Measurements from ENCODE around the gene C9orf72.
A peak's percentile ranks its signal among the peaks of the same experiment; 100 is the strongest.
"Not testable (repeated sequence)": the region's sequence is repeated elsewhere in the genome, so short reads cannot be mapped to it uniquely, and the experiment has no call there.

Gene C9orf72, protein sequence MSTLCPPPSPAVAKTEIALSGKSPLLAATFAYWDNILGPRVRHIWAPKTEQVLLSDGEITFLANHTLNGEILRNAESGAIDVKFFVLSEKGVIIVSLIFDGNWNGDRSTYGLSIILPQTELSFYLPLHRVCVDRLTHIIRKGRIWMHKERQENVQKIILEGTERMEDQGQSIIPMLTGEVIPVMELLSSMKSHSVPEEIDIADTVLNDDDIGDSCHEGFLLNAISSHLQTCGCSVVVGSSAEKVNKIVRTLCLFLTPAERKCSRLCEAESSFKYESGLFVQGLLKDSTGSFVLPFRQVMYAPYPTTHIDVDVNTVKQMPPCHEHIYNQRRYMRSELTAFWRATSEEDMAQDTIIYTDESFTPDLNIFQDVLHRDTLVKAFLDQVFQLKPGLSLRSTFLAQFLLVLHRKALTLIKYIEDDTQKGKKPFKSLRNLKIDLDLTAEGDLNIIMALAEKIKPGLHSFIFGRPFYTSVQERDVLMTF

DNA sequence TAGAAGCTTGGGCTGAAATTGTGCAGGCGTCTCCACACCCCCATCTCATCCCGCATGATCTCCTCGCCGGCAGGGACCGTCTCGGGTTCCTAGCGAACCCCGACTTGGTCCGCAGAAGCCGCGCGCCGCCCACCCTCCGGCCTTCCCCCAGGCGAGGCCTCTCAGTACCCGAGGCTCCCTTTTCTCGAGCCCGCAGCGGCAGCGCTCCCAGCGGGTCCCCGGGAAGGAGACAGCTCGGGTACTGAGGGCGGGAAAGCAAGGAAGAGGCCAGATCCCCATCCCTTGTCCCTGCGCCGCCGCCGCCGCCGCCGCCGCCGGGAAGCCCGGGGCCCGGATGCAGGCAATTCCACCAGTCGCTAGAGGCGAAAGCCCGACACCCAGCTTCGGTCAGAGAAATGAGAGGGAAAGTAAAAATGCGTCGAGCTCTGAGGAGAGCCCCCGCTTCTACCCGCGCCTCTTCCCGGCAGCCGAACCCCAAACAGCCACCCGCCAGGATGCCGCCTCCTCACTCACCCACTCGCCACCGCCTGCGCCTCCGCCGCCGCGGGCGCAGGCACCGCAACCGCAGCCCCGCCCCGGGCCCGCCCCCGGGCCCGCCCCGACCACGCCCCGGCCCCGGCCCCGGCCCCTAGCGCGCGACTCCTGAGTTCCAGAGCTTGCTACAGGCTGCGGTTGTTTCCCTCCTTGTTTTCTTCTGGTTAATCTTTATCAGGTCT lies at the start of gene C9orf72:
C9orf72 (minus strand) TSS at position 564 of the 716 bp plus-strand sequence. CDS start 6,361 bp downstream, outside the sequence.
- DNase-seq (ENCODE audit: low read depth): peak; percentile 71

DNA sequence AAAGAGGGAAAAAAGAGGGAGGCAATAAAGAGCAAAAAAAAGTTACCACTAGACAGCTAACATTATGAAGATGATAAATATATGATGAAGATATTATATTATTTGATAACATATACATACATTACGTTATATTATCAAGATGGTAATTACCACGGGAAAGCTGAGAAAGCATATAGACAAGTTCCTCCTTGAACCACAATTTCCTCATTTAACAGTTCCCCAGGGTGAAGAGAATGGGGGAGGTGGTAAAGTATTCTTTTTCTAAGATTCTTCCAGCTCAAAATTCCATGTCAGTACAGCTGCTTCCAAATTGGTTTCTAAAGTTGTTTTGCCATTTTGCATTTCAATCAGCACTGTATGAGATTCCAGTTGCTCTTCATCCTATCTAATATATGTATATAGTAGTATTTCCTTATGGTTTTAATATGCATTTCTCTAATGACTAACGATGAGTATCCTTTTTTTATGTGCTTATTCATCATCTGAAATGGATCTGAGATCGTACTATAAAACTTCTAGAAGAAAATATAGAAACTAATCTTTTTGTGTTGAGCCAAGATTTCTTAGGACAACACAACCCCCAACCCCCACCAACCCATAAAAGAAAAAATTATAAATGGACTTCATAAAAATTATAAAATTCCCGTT lies 49.5 kb upstream of the C9orf72 start:
- DNase-seq (ENCODE audit: low read depth): no peak

DNA sequence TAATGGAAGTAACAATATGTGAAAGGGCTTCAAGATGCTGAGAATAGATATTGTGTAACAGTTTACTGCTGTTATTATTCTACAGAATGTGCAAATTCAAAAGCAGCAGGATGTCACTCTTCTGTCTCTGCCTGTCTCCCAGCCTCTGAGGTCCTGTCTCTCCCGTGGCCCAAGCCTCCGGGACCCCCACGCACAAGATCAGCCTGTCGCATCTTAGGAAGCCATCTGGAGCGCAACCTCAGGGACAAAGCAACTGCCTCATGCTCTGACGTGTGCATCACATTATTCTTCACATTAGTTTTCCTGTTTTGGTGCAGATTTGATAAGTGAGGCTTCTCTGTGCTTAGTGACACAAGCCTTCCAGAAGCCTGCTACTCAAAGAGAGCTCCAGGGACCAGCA lies 46.5 kb upstream of the C9orf72 start:
- no peak for DNase-seq (ENCODE audit: low read depth)

DNA sequence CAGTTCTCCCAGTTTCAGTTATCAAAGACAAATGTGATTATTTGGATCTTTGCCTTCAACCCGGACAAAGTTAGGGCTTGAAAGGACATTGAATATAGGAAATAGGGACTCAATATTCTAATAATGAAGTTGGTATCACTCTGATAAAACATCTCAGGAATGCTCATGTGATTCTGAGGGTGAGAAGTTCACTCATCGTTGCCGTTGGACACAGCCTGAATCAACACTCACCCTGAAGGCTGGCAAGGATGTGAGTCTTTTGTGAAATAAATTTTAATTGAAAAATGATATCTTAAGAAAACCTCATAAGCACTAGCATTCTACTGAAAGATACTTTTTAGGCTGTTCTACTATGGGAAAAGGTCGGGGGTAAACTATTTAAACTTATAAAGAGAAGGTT lies 44.8 kb upstream of the C9orf72 start:
- no peak for DNase-seq (ENCODE audit: low read depth)

DNA sequence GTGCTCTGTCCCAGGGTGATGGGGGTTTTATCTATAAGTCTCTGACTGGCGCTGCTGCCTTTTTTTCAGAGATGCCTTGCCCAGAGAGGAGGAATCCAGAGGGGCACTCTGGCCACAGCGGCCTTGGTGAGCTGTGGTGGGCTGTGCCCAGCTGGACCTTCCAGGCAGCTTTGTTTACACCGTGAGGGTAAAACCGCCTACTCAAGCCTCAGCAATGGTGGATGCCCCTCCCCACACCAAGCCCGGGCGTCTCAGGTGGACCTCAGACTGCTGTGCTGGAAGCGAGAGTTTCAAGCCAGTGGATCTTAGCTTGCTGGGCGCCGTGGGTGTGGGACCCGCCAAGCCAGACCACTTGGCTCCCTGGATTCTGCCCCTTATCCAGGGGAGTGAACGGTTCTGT lies 41.3 kb upstream of the C9orf72 start:
- DNase-seq (ENCODE audit: low read depth): no peak

DNA sequence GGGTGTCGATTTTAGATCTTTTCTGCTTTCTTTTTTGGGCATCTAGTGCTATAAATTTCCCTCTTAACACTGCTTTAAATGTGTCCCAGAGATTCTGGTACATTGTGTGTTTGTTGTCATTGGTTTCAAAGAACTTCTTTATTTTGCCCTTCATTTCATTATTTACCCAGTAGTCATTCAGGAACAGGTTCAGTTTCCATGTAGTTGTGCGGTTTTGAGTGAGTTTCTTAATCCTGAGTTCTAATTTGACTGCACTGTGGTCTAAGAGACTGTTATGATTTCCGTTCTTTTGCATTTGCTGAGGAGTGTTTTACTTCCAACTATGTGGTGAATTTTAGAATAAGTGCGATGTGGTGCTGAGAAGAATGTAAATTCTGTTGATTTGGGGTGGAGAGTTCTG lies 38.8 kb upstream of the C9orf72 start:
- not testable (repeated sequence) for DNase-seq (ENCODE audit: low read depth)

DNA sequence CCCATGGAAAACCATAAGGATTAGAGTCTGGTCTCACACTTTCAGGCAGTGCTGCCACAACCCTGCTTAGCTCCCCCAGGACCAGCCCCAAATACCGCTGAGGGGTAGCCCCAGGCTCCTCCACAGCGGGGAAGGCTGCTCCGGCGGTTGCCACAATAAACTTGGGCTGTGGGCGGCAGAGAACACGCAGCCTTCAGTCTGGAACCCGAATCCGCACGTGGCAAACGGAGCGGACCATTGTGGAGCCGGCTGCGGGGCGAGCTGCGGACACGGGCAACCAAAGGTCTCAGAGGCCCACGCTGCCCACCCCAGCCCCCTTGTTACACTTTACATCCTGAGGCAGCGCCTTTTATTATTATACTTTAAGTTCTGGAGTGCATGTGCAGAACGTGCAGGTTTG lies 37.3 kb upstream of the C9orf72 start:
- DNase-seq (ENCODE audit: low read depth): no peak

DNA sequence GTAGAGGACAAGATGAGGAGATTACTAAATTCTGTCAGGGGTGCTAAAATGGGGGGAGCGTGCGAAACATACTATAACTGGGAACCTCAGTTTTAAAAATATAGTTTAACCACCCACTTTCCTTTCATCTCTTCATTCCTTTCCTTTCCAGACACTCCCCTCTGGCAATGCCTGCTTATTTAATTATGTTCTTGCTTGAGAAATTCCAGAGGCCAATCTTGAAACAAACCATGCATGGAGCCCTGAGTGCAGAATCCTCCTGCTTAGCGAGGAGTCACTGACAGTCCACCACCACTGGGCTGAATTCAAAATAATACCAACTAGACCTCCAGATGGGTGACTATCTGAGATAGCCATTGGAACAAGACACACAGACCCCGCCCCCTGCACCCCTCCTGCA lies 29.7 kb upstream of the C9orf72 start:
- DNase-seq (ENCODE audit: low read depth): no peak

DNA sequence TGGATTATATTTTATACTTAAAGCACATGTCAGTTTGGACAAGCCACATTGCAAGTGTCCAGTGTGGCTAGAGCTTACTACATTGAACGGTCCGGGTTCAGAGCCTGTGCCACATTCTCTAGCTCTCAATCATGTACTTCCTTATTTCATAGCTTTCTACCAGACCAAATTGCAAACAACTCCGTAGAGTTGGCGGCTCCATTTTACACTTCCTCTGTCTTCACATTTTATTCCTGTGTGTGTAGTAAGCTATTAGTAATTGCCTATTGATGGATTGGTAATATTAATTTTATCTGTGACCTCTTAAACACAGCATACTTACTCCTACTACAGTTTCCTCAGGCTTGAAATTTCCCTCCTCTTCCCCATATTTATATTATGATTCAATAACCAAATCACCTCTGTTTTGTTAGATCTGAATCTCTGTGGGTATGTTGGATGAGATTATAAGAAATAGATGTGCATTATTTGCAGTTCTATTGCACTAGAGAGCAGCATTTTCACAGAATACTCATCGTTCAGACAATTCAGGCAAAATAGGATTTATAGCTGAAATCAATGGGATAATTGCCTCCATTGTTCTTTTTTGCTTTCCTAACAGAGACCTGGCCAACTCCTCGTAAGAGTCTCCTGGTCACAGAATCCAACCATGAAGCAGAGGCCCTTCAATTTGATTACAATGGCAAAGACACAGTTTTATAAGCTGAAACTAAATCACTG lies 29.0 kb upstream of the C9orf72 start:
- DNase-seq (ENCODE audit: low read depth): no peak

DNA sequence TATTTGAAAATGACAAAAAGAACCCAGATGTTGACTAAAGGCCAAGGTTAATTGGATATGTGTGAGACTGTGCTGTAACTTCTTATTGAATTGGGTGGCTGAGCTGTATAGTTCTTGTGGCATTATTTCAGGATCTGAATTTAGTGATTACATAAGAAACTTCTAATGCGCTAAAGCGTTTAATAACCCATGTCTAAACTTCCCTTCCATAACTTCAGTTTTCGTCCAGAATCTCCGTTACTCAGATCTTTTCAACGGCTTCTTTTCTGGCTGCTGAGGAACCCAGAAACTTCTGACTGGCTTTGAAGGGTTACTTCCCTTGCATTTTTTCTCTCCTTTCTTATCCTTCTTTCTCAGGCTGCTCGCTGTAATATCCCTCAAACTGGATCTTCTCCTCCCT lies 28.1 kb upstream of the C9orf72 start:
- DNase-seq (ENCODE audit: low read depth): no peak

DNA sequence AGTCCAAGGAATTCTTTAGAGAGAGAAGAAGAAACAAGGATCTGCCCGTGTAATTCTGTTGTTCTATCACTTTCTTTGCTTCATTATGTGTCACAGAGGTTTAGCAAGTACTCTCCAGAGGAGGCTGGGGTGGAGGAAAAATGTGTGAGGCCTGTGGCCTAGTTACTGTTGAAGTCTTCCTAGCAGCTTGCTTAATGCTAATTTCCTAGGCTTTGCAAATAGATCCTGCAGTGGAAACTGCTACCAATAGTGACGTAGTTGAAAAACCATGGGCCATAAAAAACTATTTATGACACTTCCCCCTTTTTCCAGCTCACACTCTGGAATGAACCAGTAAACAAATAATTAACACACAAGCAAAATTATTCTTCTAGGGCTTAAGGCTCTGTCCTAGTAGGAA lies 27.0 kb upstream of the C9orf72 start:
- DNase-seq (ENCODE audit: low read depth): no peak

DNA sequence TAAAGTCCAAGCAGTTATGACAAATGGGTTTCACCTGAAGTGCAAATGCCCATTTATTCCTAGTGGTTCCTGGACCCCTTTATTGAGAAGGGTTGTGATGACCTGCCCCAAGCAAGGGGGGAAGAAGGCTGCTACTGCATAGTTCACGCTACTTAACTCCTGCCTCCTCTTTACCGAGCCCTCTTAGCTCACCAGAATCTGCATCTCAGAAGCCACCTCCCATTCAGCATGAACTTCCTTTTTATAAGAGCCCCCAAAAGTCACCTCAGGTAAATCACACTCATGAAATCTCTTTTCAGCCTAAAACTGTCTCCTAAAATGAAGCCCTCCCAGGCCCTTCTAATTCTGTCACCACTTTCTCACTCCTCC lies 26.6 kb upstream of the C9orf72 start:
- no peak for DNase-seq (ENCODE audit: low read depth)

DNA sequence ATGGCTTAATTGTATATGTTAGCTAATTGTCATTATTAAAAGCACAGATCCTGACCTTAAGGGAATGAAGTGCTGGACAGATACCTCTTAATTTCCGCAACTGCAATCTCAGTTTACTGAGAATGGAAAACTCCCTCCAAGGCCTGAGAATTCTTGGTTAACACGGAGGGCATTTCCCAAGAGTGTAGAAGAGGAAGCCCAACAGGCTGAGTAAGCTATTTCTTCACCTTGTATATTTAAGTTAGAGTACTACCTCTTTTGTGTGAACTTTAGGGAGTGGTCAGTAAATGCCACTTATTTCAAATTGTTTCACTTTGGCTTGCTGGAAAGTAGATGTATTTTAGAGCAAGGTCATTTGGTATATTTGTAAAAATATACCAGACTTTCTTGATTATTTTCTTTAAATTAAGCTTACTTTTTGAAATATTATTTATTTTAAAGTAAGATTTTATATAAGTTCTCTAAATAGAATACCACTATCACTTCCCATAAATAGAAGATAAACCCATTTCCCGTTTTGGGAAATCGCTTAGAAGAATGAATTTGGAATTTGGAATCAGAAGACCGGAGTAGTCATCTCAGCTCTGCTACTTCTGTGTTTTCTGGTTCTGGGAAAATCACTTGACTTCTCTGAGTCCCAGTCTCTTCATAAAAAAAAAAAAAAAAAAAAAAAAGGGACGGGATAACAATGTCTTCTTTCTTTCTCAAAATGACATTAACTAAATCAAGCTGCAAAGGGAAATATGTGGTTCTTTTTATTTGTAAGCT lies 26.0 kb upstream of the C9orf72 start:
- no peak for DNase-seq (ENCODE audit: low read depth)

DNA sequence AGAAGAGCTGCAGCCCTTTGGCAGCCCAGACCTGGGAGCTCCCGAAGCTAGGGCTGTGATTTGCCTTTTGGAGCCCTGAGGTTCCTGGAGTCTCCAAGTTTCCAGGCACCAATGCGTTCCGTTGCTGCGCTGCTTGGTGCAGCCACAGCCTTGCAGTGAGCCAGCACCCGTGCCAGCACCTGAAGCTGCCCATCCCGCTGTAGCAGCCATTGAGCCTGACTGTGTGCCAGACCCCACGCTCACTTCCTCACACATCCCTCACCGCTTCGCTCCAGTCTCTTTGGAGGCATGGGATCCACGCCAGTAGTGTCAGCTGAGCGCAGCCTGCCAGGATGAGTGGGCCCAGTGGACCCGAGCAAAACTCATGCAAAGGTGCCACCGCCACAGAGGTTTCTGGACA lies 22.5 kb upstream of the C9orf72 start:
- DNase-seq (ENCODE audit: low read depth): no peak

DNA sequence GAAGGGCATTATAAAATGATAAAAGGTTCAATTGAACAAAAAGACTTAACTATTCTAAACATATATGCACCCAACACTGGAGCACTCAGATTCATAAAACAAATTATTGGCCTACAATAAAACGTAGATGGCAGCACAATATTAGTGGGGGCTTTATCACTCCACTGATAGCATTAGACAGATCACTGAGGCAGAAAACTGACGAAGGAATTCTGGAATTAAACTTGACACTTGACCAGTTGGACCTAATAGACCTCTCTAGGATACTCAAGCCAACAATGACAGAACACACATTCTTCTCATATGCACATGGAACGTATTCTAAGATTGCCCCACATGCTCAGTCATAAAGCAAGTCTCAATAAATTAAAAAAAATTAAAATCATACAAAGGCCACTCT lies 18.4 kb upstream of the C9orf72 start:
- DNase-seq (ENCODE audit: low read depth): no peak

DNA sequence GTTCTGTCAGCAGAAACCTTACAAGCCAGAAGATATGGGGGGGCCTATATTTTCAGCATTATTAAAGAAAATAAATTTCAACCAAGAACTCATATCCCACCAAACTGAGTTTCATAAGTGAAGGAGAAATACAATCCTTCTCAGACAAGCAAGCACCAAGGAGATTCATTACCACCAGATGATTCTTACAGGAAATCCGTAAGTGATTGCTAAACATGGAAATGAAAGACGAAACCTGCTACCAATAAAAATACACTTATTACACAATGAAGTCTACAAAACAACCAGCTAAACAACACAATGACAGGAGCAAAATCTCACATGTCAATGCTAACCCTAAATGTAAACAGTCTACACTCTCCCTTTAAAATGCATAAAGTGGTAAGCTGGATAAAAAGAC lies 17.8 kb upstream of the C9orf72 start:
- no peak for DNase-seq (ENCODE audit: low read depth)

DNA sequence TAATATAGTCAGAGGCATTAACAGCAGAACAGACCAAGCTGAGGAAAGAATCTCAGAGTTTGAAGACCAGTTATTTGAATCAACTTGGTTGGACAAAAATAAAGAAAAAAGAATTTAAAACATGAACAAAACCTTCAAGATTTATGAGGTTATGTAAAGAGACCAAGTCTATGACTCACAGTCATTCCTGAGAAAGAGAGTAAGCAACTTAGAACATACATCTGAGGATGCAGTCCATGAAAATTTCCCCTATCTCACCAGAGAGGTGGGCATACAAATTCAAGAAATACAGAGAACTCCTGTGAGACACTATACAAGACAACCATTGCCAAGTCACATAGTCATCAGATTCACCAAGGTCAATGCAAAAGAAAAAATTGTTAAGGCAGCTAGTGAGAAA lies 17.4 kb upstream of the C9orf72 start:
- no peak for DNase-seq (ENCODE audit: low read depth)

DNA sequence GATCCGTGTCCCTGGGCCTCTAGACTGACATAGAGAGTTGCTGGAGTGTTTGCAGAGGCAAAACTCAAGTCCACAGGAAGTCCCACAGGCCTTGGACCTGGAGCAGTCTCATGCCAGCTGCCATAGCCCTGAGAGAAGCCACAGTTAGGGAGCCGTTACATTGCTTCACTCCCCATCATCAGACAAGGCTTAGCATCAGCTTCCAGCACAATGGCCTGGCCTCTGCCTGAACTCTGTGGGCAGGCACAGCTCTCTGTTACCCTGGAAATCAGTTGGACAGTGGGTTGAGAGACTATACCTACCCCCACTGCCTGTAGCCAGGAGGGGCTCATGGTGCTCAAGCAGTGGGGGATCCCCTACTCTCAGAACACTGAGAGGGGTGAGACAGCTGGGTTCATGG lies 16.2 kb upstream of the C9orf72 start:
- DNase-seq (ENCODE audit: low read depth): no peak

DNA sequence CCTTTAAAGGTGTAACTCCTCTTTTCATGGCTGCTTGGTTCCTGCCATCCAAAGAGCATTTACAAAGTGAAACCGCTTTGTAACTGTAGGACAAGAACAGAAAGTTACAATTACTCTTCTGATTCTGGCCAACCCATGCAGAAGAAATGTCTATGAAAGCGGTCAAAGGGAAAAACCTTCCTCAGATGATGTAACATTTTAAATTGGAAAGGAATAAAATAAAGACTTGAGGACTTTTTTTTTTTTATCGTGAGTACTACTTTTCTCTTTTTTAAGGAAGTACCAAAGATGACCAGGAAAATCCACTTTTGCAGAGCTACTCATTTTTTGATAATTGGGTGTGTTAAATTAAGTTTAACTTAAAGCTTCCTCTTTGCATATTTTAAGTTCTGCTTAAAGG lies 13.0 kb upstream of the C9orf72 start:
- DNase-seq (ENCODE audit: low read depth): no peak

DNA sequence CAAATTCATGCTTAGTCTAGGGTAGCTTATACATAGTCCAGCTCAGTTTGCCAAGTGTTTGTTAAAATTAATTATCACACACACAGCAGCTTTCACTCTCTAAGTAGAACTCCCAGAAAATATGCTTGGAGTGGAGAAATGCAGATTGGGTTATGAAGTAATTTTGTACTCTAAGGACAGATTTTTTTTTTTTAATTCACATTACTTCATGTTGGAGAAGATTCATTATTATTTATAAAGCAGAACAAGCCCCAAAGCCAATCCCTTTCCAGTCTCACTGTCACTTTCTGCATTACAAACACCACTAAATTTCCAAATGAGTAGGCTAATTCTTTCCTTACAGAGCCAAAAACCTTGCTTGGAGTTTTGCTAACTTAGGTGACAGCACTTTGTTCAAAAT lies 11.7 kb upstream of the C9orf72 start:
- DNase-seq (ENCODE audit: low read depth): no peak

DNA sequence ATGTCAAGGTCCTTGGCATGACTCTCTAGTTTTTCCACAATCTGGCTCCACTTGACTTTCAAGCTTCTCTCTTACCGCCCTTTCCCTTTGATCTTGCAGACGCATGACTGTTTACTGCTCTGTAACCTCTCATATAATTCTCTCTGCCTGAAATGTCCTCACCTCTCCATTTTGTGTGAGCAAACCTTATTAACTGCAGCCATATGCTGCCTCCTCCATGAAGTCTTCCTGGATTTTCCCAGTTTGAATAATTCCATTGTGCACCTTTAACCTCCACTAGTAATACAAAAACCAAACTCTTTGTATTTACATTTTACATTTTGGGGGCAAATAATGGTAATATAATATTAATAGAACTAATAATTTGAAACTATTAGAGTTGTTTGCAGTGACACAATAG lies 9.5 kb upstream of the C9orf72 start:
- DNase-seq (ENCODE audit: low read depth): no peak

DNA sequence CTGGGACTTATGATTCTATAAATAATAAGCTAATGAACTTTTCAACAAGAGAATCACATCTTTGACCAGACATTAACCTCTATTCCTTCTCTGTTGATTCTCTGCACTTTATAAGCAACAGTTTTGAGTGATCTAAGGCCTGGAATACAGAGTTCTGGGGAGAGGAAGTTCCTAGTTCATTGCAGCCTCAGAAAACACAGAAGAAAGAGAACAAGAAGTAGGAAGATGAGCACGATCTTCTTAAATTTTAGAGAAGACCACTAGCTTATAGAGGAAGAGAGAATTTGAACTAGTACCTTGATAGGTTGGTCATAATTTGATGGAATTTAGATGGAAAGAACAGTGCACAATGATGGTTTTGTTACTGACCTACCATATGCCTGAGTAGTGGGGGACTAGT lies 8.5 kb upstream of the C9orf72 start:
- DNase-seq (ENCODE audit: low read depth): no peak
